ENCODE measurements around the gene TTBK2.

Gene TTBK2

GRCh38 chr15:42744195-42744594 is 176.4 kb downstream of the TTBK2 start:
- Histone ChIP-seq H3K27me3 (ENCODE audit: control insufficient read depth in 5 of 5, insufficient read depth in 4 of 5, low read length in 5 of 5) (no peaks in the 10 kb centered on the region), H3K9me3 (ENCODE audit: control insufficient read depth in 5 of 5, low read length in 5 of 5) (no peaks in the 10 kb centered on the region), H3K27ac (ENCODE audit: low read depth, low read length) (no peak overlapping the region), H3K4me1 (ENCODE audit: control insufficient read depth in 5 of 5, insufficient read depth in 5 of 5, low read length in 5 of 5) (no peaks in the 10 kb centered on the region), H3K4me3 (ENCODE audit: low read depth in 1 of 5, low read length in 5 of 5) (no peak overlapping the region), H3K36me3 (ENCODE audit: control insufficient read depth in 5 of 5, insufficient read depth in 5 of 5, low read length in 5 of 5) (peaks cover 0 to 13% (median 8%) of the 10 kb centered on the region in 5 donors), H3K9ac (ENCODE audit: low read length in 5 of 5) (no peak overlapping the region)

GRCh38 chr15:42742149-42742548 is 178.4 kb downstream of the TTBK2 start:
- Histone ChIP-seq H3K36me3 (ENCODE audit: control insufficient read depth in 5 of 5, insufficient read depth in 5 of 5, low read length in 5 of 5) (peaks cover 0 to 13% (median 8%) of the 10 kb centered on the region in 5 donors), H3K27me3 (ENCODE audit: control insufficient read depth in 5 of 5, insufficient read depth in 4 of 5, low read length in 5 of 5) (no peaks in the 10 kb centered on the region), H3K9me3 (ENCODE audit: control insufficient read depth in 5 of 5, low read length in 5 of 5) (no peaks in the 10 kb centered on the region), H3K4me3 (ENCODE audit: low read depth in 1 of 5, low read length in 5 of 5) (no peak overlapping the region), H3K9ac (ENCODE audit: low read length in 5 of 5) (no peak overlapping the region), H3K27ac (ENCODE audit: low read depth, low read length) (no peak overlapping the region), H3K4me1 (ENCODE audit: control insufficient read depth in 5 of 5, insufficient read depth in 5 of 5, low read length in 5 of 5) (peaks cover 0 to 7% (median 5%) of the 10 kb centered on the region in 5 donors)

GRCh38 chr15:42741710-42742109 is 178.9 kb downstream of the TTBK2 start:
- Histone ChIP-seq H3K4me1 (ENCODE audit: control insufficient read depth in 5 of 5, insufficient read depth in 5 of 5, low read length in 5 of 5) (peaks cover 0 to 7% (median 5%) of the 10 kb centered on the region in 5 donors), H3K4me3 (ENCODE audit: low read depth in 1 of 5, low read length in 5 of 5) (no peak overlapping the region), H3K9ac (ENCODE audit: low read length in 5 of 5) (no peak overlapping the region), H3K9me3 (ENCODE audit: control insufficient read depth in 5 of 5, low read length in 5 of 5) (no peaks in the 10 kb centered on the region), H3K36me3 (ENCODE audit: control insufficient read depth in 5 of 5, insufficient read depth in 5 of 5, low read length in 5 of 5) (peaks cover 0 to 13% (median 8%) of the 10 kb centered on the region in 5 donors), H3K27ac (ENCODE audit: low read depth, low read length) (no peak overlapping the region), H3K27me3 (ENCODE audit: control insufficient read depth in 5 of 5, insufficient read depth in 4 of 5, low read length in 5 of 5) (no peaks in the 10 kb centered on the region)

GRCh38 chr15:42737529-42738328 is 182.8 kb downstream of the TTBK2 start:
- H3K27ac ChIP-seq (ENCODE audit: low read depth, low read length): peak overlapping the region; percentile 82
- H3K4me1 ChIP-seq (ENCODE audit: control insufficient read depth in 5 of 5, insufficient read depth in 5 of 5, low read length in 5 of 5): peaks cover 0 to 16% (median 12%) of the 10 kb centered on the region in 5 donors
- peak overlapping the region; percentile 59 to 97 (median 92) for H3K9ac ChIP-seq (ENCODE audit: low read length in 5 of 5)
- H3K4me3 ChIP-seq (ENCODE audit: low read depth in 1 of 5, low read length in 5 of 5): peak overlapping the region; percentile 48 to 94 (median 86)
- H3K36me3 ChIP-seq (ENCODE audit: control insufficient read depth in 5 of 5, insufficient read depth in 5 of 5, low read length in 5 of 5): peaks cover 0 to 26% (median 13%) of the 10 kb centered on the region in 5 donors
- no peaks in the 10 kb centered on the region for H3K27me3 ChIP-seq (ENCODE audit: control insufficient read depth in 5 of 5, insufficient read depth in 4 of 5, low read length in 5 of 5)
- H3K9me3 ChIP-seq (ENCODE audit: control insufficient read depth in 5 of 5, low read length in 5 of 5): no peaks in the 10 kb centered on the region

- peak within 1 kb of the TSS; percentile 59 to 97 (median 92) for H3K9ac ChIP-seq (ENCODE audit: low read length in 5 of 5)
- peak within 1 kb of the TSS; percentile 55 to 94 (median 86) for H3K4me3 ChIP-seq (ENCODE audit: low read depth in 1 of 5, low read length in 5 of 5)
- peaks cover 0 to 16% (median 12%) of the 10 kb centered on the region in 5 donors for H3K4me1 ChIP-seq (ENCODE audit: control insufficient read depth in 5 of 5, insufficient read depth in 5 of 5, low read length in 5 of 5)
- H3K9me3 ChIP-seq (ENCODE audit: control insufficient read depth in 5 of 5, low read length in 5 of 5): no peaks in the 10 kb centered on the region
- H3K36me3 ChIP-seq (ENCODE audit: control insufficient read depth in 5 of 5, insufficient read depth in 5 of 5, low read length in 5 of 5): peaks cover 0 to 33% (median 20%) of the 10 kb centered on the region in 5 donors
- no peaks in the 10 kb centered on the region for H3K27me3 ChIP-seq (ENCODE audit: control insufficient read depth in 5 of 5, insufficient read depth in 4 of 5, low read length in 5 of 5)
- H3K27ac ChIP-seq (ENCODE audit: low read depth, low read length): peak within 1 kb of the TSS; percentile 82
Measured at GRCh38 chr15:42736793-42737528, 183.6 kb downstream of the TTBK2 start, which contains the start of gene CDAN1. CDAN1 (minus strand) TSS chr15:42737128; CDS start chr15:42737102, 26 bp downstream.

GRCh38 chr15:42736178-42736792 is 184.3 kb downstream of the TTBK2 start:
- Histone ChIP-seq H3K27ac (ENCODE audit: low read depth, low read length) (no peak overlapping the region), H3K9ac (ENCODE audit: low read length in 5 of 5) (peak overlapping the region in 4 of 5 donors; percentile 67 to 97 (median 82)), H3K4me3 (ENCODE audit: low read depth in 1 of 5, low read length in 5 of 5) (peak overlapping the region; percentile 55 to 94 (median 86)), H3K4me1 (ENCODE audit: control insufficient read depth in 5 of 5, insufficient read depth in 5 of 5, low read length in 5 of 5) (peaks cover 0 to 16% (median 12%) of the 10 kb centered on the region in 5 donors), H3K27me3 (ENCODE audit: control insufficient read depth in 5 of 5, insufficient read depth in 4 of 5, low read length in 5 of 5) (no peaks in the 10 kb centered on the region), H3K9me3 (ENCODE audit: control insufficient read depth in 5 of 5, low read length in 5 of 5) (no peaks in the 10 kb centered on the region), H3K36me3 (ENCODE audit: control insufficient read depth in 5 of 5, insufficient read depth in 5 of 5, low read length in 5 of 5) (peaks cover 3 to 40% (median 27%) of the 10 kb centered on the region in 5 donors)

GRCh38 chr15:42735382-42736165 is 185.0 kb downstream of the TTBK2 start:
- Histone ChIP-seq H3K9me3 (ENCODE audit: control insufficient read depth in 5 of 5, low read length in 5 of 5) (no peaks in the 10 kb centered on the region), H3K9ac (ENCODE audit: low read length in 5 of 5) (peak overlapping the region in 4 of 5 donors; percentile 67 to 97 (median 80)), H3K4me3 (ENCODE audit: low read depth in 1 of 5, low read length in 5 of 5) (peak overlapping the region; percentile 55 to 94 (median 86)), H3K36me3 (ENCODE audit: control insufficient read depth in 5 of 5, insufficient read depth in 5 of 5, low read length in 5 of 5) (peaks cover 3 to 47% (median 34%) of the 10 kb centered on the region in 5 donors), H3K27ac (ENCODE audit: low read depth, low read length) (no peak overlapping the region), H3K27me3 (ENCODE audit: control insufficient read depth in 5 of 5, insufficient read depth in 4 of 5, low read length in 5 of 5) (no peaks in the 10 kb centered on the region), H3K4me1 (ENCODE audit: control insufficient read depth in 5 of 5, insufficient read depth in 5 of 5, low read length in 5 of 5) (peaks cover 0 to 16% (median 12%) of the 10 kb centered on the region in 5 donors)

- H3K9ac ChIP-seq (ENCODE audit: low read length in 5 of 5): no peak overlapping the region
- H3K4me3 ChIP-seq (ENCODE audit: low read depth in 1 of 5, low read length in 5 of 5): no peak overlapping the region
- H3K9me3 ChIP-seq (ENCODE audit: control insufficient read depth in 5 of 5, low read length in 5 of 5): no peaks in the 10 kb centered on the region
- peaks cover 3 to 60% (median 47%) of the 10 kb centered on the region in 5 donors for H3K36me3 ChIP-seq (ENCODE audit: control insufficient read depth in 5 of 5, insufficient read depth in 5 of 5, low read length in 5 of 5)
- H3K27ac ChIP-seq (ENCODE audit: low read depth, low read length): no peak overlapping the region
- H3K27me3 ChIP-seq (ENCODE audit: control insufficient read depth in 5 of 5, insufficient read depth in 4 of 5, low read length in 5 of 5): no peaks in the 10 kb centered on the region
- peaks cover 0 to 16% (median 12%) of the 10 kb centered on the region in 5 donors for H3K4me1 ChIP-seq (ENCODE audit: control insufficient read depth in 5 of 5, insufficient read depth in 5 of 5, low read length in 5 of 5)
Measured at GRCh38 chr15:42734076-42734672, 186.4 kb downstream of the TTBK2 start.

GRCh38 chr15:42733027-42733426 is 187.6 kb downstream of the TTBK2 start:
- Histone ChIP-seq H3K9ac (ENCODE audit: low read length in 5 of 5) (no peak overlapping the region), H3K27ac (ENCODE audit: low read depth, low read length) (no peak overlapping the region), H3K36me3 (ENCODE audit: control insufficient read depth in 5 of 5, insufficient read depth in 5 of 5, low read length in 5 of 5) (peaks cover 3 to 72% (median 58%) of the 10 kb centered on the region in 5 donors), H3K9me3 (ENCODE audit: control insufficient read depth in 5 of 5, low read length in 5 of 5) (no peaks in the 10 kb centered on the region), H3K27me3 (ENCODE audit: control insufficient read depth in 5 of 5, insufficient read depth in 4 of 5, low read length in 5 of 5) (no peaks in the 10 kb centered on the region), H3K4me3 (ENCODE audit: low read depth in 1 of 5, low read length in 5 of 5) (no peak overlapping the region), H3K4me1 (ENCODE audit: control insufficient read depth in 5 of 5, insufficient read depth in 5 of 5, low read length in 5 of 5) (peaks cover 0 to 16% (median 12%) of the 10 kb centered on the region in 5 donors)

All from subcutaneous abdominal adipose tissue (tissue), 5 donors.